Neural cell (in vitro differentiated cells): ENCODE measurements around the gene DSCAML1. TPM values are rescaled to one million over a fixed set of nuclear protein-coding genes. Genes with fewer than 3 reads are reported as not detected.

Experiments
- H2AFZ ChIP-seq: fragments of 200-600, 300-800 bp; sonication (generic), shearing (Covaris generic); 2 replicates; pipeline ENCODE4 v1.6.0; 2014; ENCODE audit warnings: low read depth, mild to moderate bottlenecking, antibody characterized with exemption, low read length, moderate library complexity
- H3F3A ChIP-seq: fragments of 200-600 bp; shearing (Covaris generic); 2 replicates; pipeline ENCODE4 v1.6.1; 2016; ENCODE audit warnings: mild to moderate bottlenecking, moderate library complexity, mixed read lengths, antibody characterized with exemption, low read length; ENCODE audit not compliant: insufficient read depth, poor library complexity, severe bottlenecking
- H3K27ac ChIP-seq: fragments of 200-600, 300-800 bp; sonication (generic), shearing (Covaris generic); 2 replicates; pipeline ENCODE4 v1.5.1; 2014; ENCODE audit warnings: mild to moderate bottlenecking, low read length, moderate library complexity
- H3K27me3 ChIP-seq: fragments of 300-800, 200-600 bp; sonication (generic), shearing (Covaris generic); 2 replicates; pipeline ENCODE4 v1.6.0; 2014; ENCODE audit warnings: mild to moderate bottlenecking, low read depth, low read length, moderate library complexity; ENCODE audit not compliant: insufficient read depth
- H3K36me3 ChIP-seq: fragments of 300-800, 200-600 bp; sonication (generic), shearing (Covaris generic); 2 replicates; pipeline ENCODE4 v1.5.1; 2014; ENCODE audit warnings: mild to moderate bottlenecking, antibody characterized with exemption, low read length, moderate library complexity; ENCODE audit not compliant: insufficient read depth
- H3K4me2 ChIP-seq: fragments of 300-800, 200-600 bp; sonication (generic), shearing (Covaris generic); 2 replicates; pipeline ENCODE4 v1.6.0; 2014; ENCODE audit warnings: mild to moderate bottlenecking, low read length
- H3K4me3 ChIP-seq: fragments of 300-800, 200-600 bp; sonication (generic), shearing (Covaris generic); 2 replicates; pipeline ENCODE4 v1.5.1; 2014; ENCODE audit warnings: mild to moderate bottlenecking, low read length, moderate library complexity
- H3K79me2 ChIP-seq: fragments of 200-600 bp; shearing (Covaris generic); replicated peaks from 2 replicates; pipeline ENCODE4 v1.6.0; 2014; ENCODE audit warnings: mild to moderate bottlenecking, low read length, moderate library complexity; ENCODE audit not compliant: insufficient read depth
- H3K9ac ChIP-seq: fragments of 300-800, 200-600 bp; sonication (generic), shearing (Covaris generic); 2 replicates; pipeline ENCODE4 v1.6.1; 2016; ENCODE audit warnings: mild to moderate bottlenecking, low read length, mixed read lengths
- H3K9me2 ChIP-seq: fragments of 200-600 bp; shearing (Covaris generic); 2 replicates; pipeline ENCODE4 v1.6.1; 2016; ENCODE audit warnings: mild to moderate bottlenecking, low read length, mixed read lengths; ENCODE audit not compliant: insufficient read depth
- H3K9me3 ChIP-seq: fragments of 200-600, 300-800 bp; sonication (generic), shearing (Covaris generic); 2 replicates; pipeline ENCODE4 v1.6.1; 2016; ENCODE audit warnings: mild to moderate bottlenecking, mixed run types, low read length, moderate library complexity, mixed read lengths
- H4K20me1 ChIP-seq: fragments of 200-600 bp; shearing (Covaris generic); 2 replicates; pipeline ENCODE4 v1.6.1; 2016; ENCODE audit warnings: mild to moderate bottlenecking, mixed run types; ENCODE audit not compliant: insufficient read depth
- CTCF ChIP-seq: fragments of 450-650 bp; IDR thresholded peaks from 2 replicates; pipeline ENCODE4 v1.5.1; 2014; ENCODE audit warnings: antibody characterized with exemption, mild to moderate bottlenecking, moderate library complexity; ENCODE audit not compliant: poor library complexity, severe bottlenecking
- EP300 ChIP-seq: fragments of 450-650 bp; conservative IDR thresholded peaks from 2 replicates; pipeline ENCODE4 v1.6.1; 2014; ENCODE audit warnings: antibody characterized with exemption, mild to moderate bottlenecking, moderate library complexity; ENCODE audit not compliant: poor library complexity, severe bottlenecking
- EZH2 ChIP-seq: fragments of 200-600, 300-800 bp; shearing (Covaris generic), sonication (generic); IDR thresholded peaks from 2 replicates; pipeline ENCODE4 v1.6.1; 2014; ENCODE audit warnings: antibody characterized with exemption, low read length, borderline replicate concordance, mild to moderate bottlenecking; ENCODE audit not compliant: insufficient read depth, poor library complexity, severe bottlenecking
- MXI1 ChIP-seq: fragments of 450-650 bp; conservative IDR thresholded peaks from 2 replicates; pipeline ENCODE4 v1.6.1; 2014; ENCODE audit warnings: antibody characterized with exemption, mild to moderate bottlenecking; ENCODE audit not compliant: poor library complexity, severe bottlenecking
- POLR2AphosphoS5 ChIP-seq: IDR thresholded peaks from 2 replicates; pipeline ENCODE4 v1.6.1; 2012
- RAD21 ChIP-seq: fragments of 450-650 bp; conservative IDR thresholded peaks from 2 replicates; pipeline ENCODE4 v1.6.1; 2014; ENCODE audit warnings: antibody characterized with exemption, mild to moderate bottlenecking, moderate library complexity
- REST ChIP-seq: IDR thresholded peaks from 2 replicates; pipeline ENCODE4 v1.6.1; 2012; ENCODE audit warnings: borderline replicate concordance
- SMC3 ChIP-seq: fragments of 450-650 bp; conservative IDR thresholded peaks from 2 replicates; pipeline ENCODE4 v1.6.1; 2014; ENCODE audit warnings: antibody characterized with exemption, mild to moderate bottlenecking, moderate library complexity; ENCODE audit not compliant: poor library complexity
- TAF1 ChIP-seq: IDR thresholded peaks from 2 replicates; pipeline ENCODE4 v1.6.1; 2012; ENCODE audit warnings: low read depth
- polyA plus RNA-seq: library from polyadenylated mRNA; depleted of rRNA; stranded (reverse); fragments of >200 nt; gene quantifications from 2 replicates; pipeline ENCODE4 v1.2.3, GENCODE V29; 2014

The DSCAML1 gene
- polyA plus RNA-seq, 1 donor from 2014 or later = 1.3 TPM

- Histone ChIP-seq H3K9me2 (no peaks in the 10 kb centered on the region), H4K20me1 (no peaks in the 10 kb centered on the region), H3K9ac (no peak overlapping the region), H3K4me3 (no peak overlapping the region), H2AFZ (no peak overlapping the region), H3K9me3 (no peaks in the 10 kb centered on the region), H3F3A (no peaks in the 10 kb centered on the region), H3K27ac (no peak overlapping the region), H3K27me3 (no peaks in the 10 kb centered on the region), H3K4me2 (no peak overlapping the region), H3K79me2 (no peaks in the 10 kb centered on the region), H3K36me3 (no peaks in the 10 kb centered on the region)
- no peak for TF ChIP-seq EP300
- TF ChIP-seq CTCF = no peak
- TF ChIP-seq EZH2 = no peak
- TF ChIP-seq POLR2AphosphoS5 = no peak
- no peak for TF ChIP-seq SMC3
- no peak for TF ChIP-seq TAF1
- no peak for TF ChIP-seq REST
- TF ChIP-seq RAD21 = no peak
- no peak for TF ChIP-seq MXI1
These were observed 323.4 kb downstream of the DSCAML1 start for GRCh38 chr11:117473481-117474091.

- Histone ChIP-seq H3K9me3 (no peaks in the 10 kb centered on the region), H3F3A (no peaks in the 10 kb centered on the region), H3K9ac (no peak overlapping the region), H4K20me1 (no peaks in the 10 kb centered on the region), H3K4me3 (no peak overlapping the region), H3K27me3 (no peaks in the 10 kb centered on the region), H3K79me2 (no peaks in the 10 kb centered on the region), H3K9me2 (no peaks in the 10 kb centered on the region), H3K27ac (no peak overlapping the region), H3K36me3 (no peaks in the 10 kb centered on the region), H2AFZ (no peak overlapping the region), H3K4me2 (no peak overlapping the region)
- TF ChIP-seq POLR2AphosphoS5 = no peak
- no peak for TF ChIP-seq TAF1
- no peak for TF ChIP-seq CTCF
- TF ChIP-seq RAD21 = no peak
- no peak for TF ChIP-seq SMC3
- no peak for TF ChIP-seq REST
- no peak for TF ChIP-seq EZH2
- no peak for TF ChIP-seq MXI1
- TF ChIP-seq EP300 = no peak
These were observed 325.2 kb downstream of the DSCAML1 start for GRCh38 chr11:117471776-117472175.
